ENCODE results near the gene CSAD.

GRCh38 chr12:53113951-53114350 lies 66.8 kb downstream of the CSAD start:
- TF ChIP-seq BACH2 (CRISPR knock-in tag; IDR thresholded peaks at IDR 0.05; ENCODE audit: borderline replicate concordance) (no peak), CREB5 (CRISPR knock-in tag; IDR thresholded peaks at IDR 0.05; ENCODE audit: low read depth) (no peak)

Data from SK-N-SH treated with all-trans-retinoic acid at 6 μM for 48 hours (cell line).